NCI-H2196 (cell line): ENCODE data around the gene KCNMA1.

Source experiments
- DNase-seq: peaks from one replicate; lab custom pipeline; 2025; ENCODE audit not compliant: unreplicated experiment; lab: John Stamatoyannopoulos, UW

Gene KCNMA1

GRCh38 chr10:77077316-77077945 lies 560.2 kb downstream of the KCNMA1 start:
- no peak for DNase-seq

- DNase-seq: no peak
Measured at GRCh38 chr10:77075926-77076325, 561.7 kb downstream of the KCNMA1 start.

- DNase-seq: no peak
Measured at GRCh38 chr10:77074104-77074624, 563.4 kb downstream of the KCNMA1 start.

GRCh38 chr10:77073663-77073960 lies 564.0 kb downstream of the KCNMA1 start:
- DNase-seq: no peak

GRCh38 chr10:77072836-77073662 lies 564.6 kb downstream of the KCNMA1 start:
- DNase-seq: no peak

- no peak for DNase-seq
Measured at GRCh38 chr10:77072361-77072835, 565.2 kb downstream of the KCNMA1 start.

GRCh38 chr10:77071956-77072355 lies 565.7 kb downstream of the KCNMA1 start:
- DNase-seq: no peak

GRCh38 chr10:77071001-77071511 lies 566.6 kb downstream of the KCNMA1 start:
- no peak for DNase-seq

- no peak for DNase-seq
Measured at GRCh38 chr10:77070346-77070745, 567.3 kb downstream of the KCNMA1 start.

GRCh38 chr10:77068969-77069368 lies 568.6 kb downstream of the KCNMA1 start:
- no peak for DNase-seq

GRCh38 chr10:77068272-77068671 lies 569.3 kb downstream of the KCNMA1 start:
- no peak for DNase-seq

GRCh38 chr10:77062381-77062780 lies 575.2 kb downstream of the KCNMA1 start:
- DNase-seq: no peak

- DNase-seq: no peak
Measured at GRCh38 chr10:77060913-77061312, 576.7 kb downstream of the KCNMA1 start.

- no peak for DNase-seq
Measured at GRCh38 chr10:77056650-77057049, 581.0 kb downstream of the KCNMA1 start.

- no peak for DNase-seq
Measured at GRCh38 chr10:77052593-77052992, 585.0 kb downstream of the KCNMA1 start.

GRCh38 chr10:77051837-77052236 lies 585.8 kb downstream of the KCNMA1 start:
- no peak for DNase-seq

GRCh38 chr10:77049896-77050295 lies 587.7 kb downstream of the KCNMA1 start:
- DNase-seq: no peak

GRCh38 chr10:77049146-77049545 lies 588.5 kb downstream of the KCNMA1 start:
- DNase-seq: no peak

- no peak for DNase-seq
Measured at GRCh38 chr10:77045085-77045484, 592.5 kb downstream of the KCNMA1 start.

GRCh38 chr10:77043420-77043763 lies 594.2 kb downstream of the KCNMA1 start:
- DNase-seq: no peak

GRCh38 chr10:77042706-77043419 lies 594.7 kb downstream of the KCNMA1 start:
- DNase-seq: no peak
